CD4-positive, alpha-beta memory T cell (primary cell): Measurements from ENCODE around the gene SRP14. TPM values are rescaled to one million over a fixed set of nuclear protein-coding genes. Genes with fewer than 3 reads are reported as not detected.

Experiments used
- CTCF ChIA-PET: fragments of 350-600 bp; sonication (Branson Sonifier 250); formaldehyde crosslinking; loops from one replicate; lab custom pipeline; 2021; ENCODE audit warnings: inconsistent platforms; ENCODE audit not compliant: partially characterized antibody; lab: Charles Lee
- POLR2A ChIA-PET: fragments of 350-600 bp; sonication (Branson Sonifier 250); formaldehyde crosslinking; loops from one replicate; lab custom pipeline; 2021; ENCODE audit not compliant: partially characterized antibody; lab: Charles Lee
- DNase-seq, 5 donors: peaks; one replicate each; pipeline versions ENCODE4 v3.0.0 to v3.0.0-alpha.2; 2020 to 2022; ENCODE audit warnings: mixed read lengths in 1 of 5
- H3K27ac ChIP-seq: one replicate; pipeline ENCODE4 v1.7.0; 2013; ENCODE audit warnings: low read depth, low read length
- H3K27me3 ChIP-seq: 2 replicates; pipeline ENCODE4 v1.7.0; 2013; ENCODE audit warnings: mild to moderate bottlenecking, low read length, moderate library complexity; ENCODE audit not compliant: insufficient read depth
- H3K36me3 ChIP-seq: 2 replicates; pipeline ENCODE4 v1.7.0; 2013; ENCODE audit warnings: mild to moderate bottlenecking, low read length, moderate library complexity; ENCODE audit not compliant: insufficient read depth
- H3K4me1 ChIP-seq: 2 replicates; pipeline ENCODE4 v1.7.0; 2013; ENCODE audit warnings: mild to moderate bottlenecking, low read length, moderate library complexity; ENCODE audit not compliant: insufficient read depth
- H3K4me3 ChIP-seq, 2 donors: one replicate each; pipeline ENCODE4 v1.7.0; 2013; ENCODE audit warnings: low read length in 2 of 2, mild to moderate bottlenecking in 1 of 2
- H3K9me3 ChIP-seq, 2 donors: one replicate each; pipeline ENCODE4 v1.7.0; 2013; ENCODE audit warnings: low read length in 2 of 2, control low read depth in 1 of 2; ENCODE audit not compliant: control insufficient read depth in 1 of 2
- H3K27ac Mint-ChIP-seq, 7 donors: one replicate each; pipeline ENCODE4 v1.8.0; 2020 to 2021; ENCODE audit warnings: mixed read lengths in 7 of 7, mild to moderate bottlenecking in 6 of 7, inconsistent platforms in 3 of 7, moderate library complexity in 3 of 7
- H3K27me3 Mint-ChIP-seq, 2 donors: one replicate each; pipeline ENCODE4 v1.8.0; 2020 to 2021; ENCODE audit warnings: mixed read lengths in 2 of 2
- H3K36me3 Mint-ChIP-seq, 2 donors: one replicate each; pipeline ENCODE4 v1.8.0; 2020 to 2021; ENCODE audit warnings: mixed read lengths in 2 of 2, inconsistent platforms in 1 of 2, mild to moderate bottlenecking in 1 of 2
- H3K4me1 Mint-ChIP-seq, 4 donors: one replicate each; pipeline ENCODE4 v1.8.0; 2020 to 2021; ENCODE audit warnings: mixed read lengths in 4 of 4, mild to moderate bottlenecking in 1 of 4
- H3K4me3 Mint-ChIP-seq, 8 donors: one replicate each; pipeline ENCODE4 v1.8.0; 2020 to 2021; ENCODE audit warnings: mixed read lengths in 8 of 8, mild to moderate bottlenecking in 7 of 8, moderate library complexity in 6 of 8, inconsistent platforms in 3 of 8
- H3K9me3 Mint-ChIP-seq, 8 donors: one replicate each; pipeline ENCODE4 v1.8.0; 2020 to 2021; ENCODE audit warnings: mixed read lengths in 8 of 8, mild to moderate bottlenecking in 5 of 8, inconsistent platforms in 3 of 8, moderate library complexity in 1 of 8
- intact Hi-C: fragments of 100-400 bp; cut with micrococcal nuclease; formaldehyde crosslinking; loops from one replicate; pipeline ENCODE4 v1.15.1; 2023
- polyA plus RNA-seq, 2 donors: library from polyadenylated mRNA; unstranded; fragments of 300-500 nt; fragmentation: Illumina TruSeq; gene quantifications; one replicate each; pipeline ENCODE4 v1.2.3, GENCODE V29; 2021
- total RNA-seq, 2 experiments: library from RNA; stranded (reverse); gene quantifications; one replicate each; pipeline ENCODE4 v1.2.3, GENCODE V29; 2021

The SRP14 gene
- total and polyA plus RNA-seq, 4 experiments from 2014 or later: 118 to 1,035 (median 447) TPM

DNA sequence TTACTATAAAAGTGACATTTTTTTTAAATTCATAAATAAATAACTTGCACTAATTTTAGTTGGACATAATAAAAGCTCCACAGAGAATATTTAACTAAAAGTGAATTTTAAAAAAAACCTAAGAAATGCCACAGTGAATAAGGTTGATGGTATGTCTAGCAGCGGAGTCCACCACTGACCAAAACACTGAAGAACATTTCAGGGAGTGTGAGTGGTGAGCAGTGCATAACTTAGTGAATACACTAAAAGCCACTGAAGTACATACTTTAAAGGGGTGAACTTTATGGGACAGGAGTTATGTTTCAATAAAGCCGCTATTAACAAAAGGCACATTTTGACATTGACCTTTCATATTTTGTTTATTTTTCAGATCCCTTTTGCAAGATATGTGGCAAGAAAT lies 32.3 kb downstream of the SRP14 start:
- POLR2A ChIA-PET: no interaction called here
- H3K27ac ChIP-seq: no peak overlapping the region

GRCh38 chr15:40006003-40006402 lies 33.0 kb downstream of the SRP14 start:
- H3K36me3 Mint-ChIP-seq: peaks cover 53 to 63% of the 10 kb centered on the region in 2 donors
- Histone ChIP-seq H3K4me1 (no peaks in the 10 kb centered on the region), H3K9me3 (no peaks in the 10 kb centered on the region), H3K36me3 (peaks cover 22% of the 10 kb centered on the region), H3K27me3 (no peaks in the 10 kb centered on the region), H3K27ac (no peak overlapping the region), H3K4me3 (no peak overlapping the region)
- H3K27me3 Mint-ChIP-seq: no peaks in the 10 kb centered on the region
- H3K9me3 Mint-ChIP-seq: no peaks in the 10 kb centered on the region
- H3K4me1 Mint-ChIP-seq: no peaks in the 10 kb centered on the region
- ChIA-PET CTCF (interaction anchor here (1.5 kb wide), 1 partner anchor 40 kb away, joined by 3 read pairs; no protein-coding TSS in a partner anchor), POLR2A (interaction anchor here (0.6 kb wide), 1 partner anchor 332 kb away, joined by 3 read pairs; no protein-coding TSS in a partner anchor)
- no peak overlapping the region for H3K27ac Mint-ChIP-seq
- no peak overlapping the region for H3K4me3 Mint-ChIP-seq
- intact Hi-C loops: no loop called here
- DNase-seq: no peak

More for the DNA sequence above, 32.3 kb downstream of the SRP14 start:
- Mint-ChIP-seq H3K4me3 (no peak overlapping the region), H3K27me3 (no peaks in the 10 kb centered on the region), H3K27ac (no peak overlapping the region), H3K9me3 (no peaks in the 10 kb centered on the region), H3K36me3 (peaks cover 56 to 66% of the 10 kb centered on the region in 2 donors), H3K4me1 (no peaks in the 10 kb centered on the region)
- no peaks in the 10 kb centered on the region for H3K27me3 ChIP-seq
- intact Hi-C loops: no loop called here
- DNase-seq: no peak
- H3K4me3 ChIP-seq: no peak overlapping the region
- H3K4me1 ChIP-seq: no peaks in the 10 kb centered on the region
- CTCF ChIA-PET: interaction anchor here (1.5 kb wide), 1 partner anchor 39 kb away, joined by 3 read pairs; no protein-coding TSS in a partner anchor
- H3K36me3 ChIP-seq: peaks cover 22% of the 10 kb centered on the region
- H3K9me3 ChIP-seq: no peaks in the 10 kb centered on the region

- peaks cover 42 to 54% of the 10 kb centered on the region in 2 donors for H3K36me3 Mint-ChIP-seq
Measured at GRCh38 chr15:40003116-40003916, 35.7 kb downstream of the SRP14 start.

DNA sequence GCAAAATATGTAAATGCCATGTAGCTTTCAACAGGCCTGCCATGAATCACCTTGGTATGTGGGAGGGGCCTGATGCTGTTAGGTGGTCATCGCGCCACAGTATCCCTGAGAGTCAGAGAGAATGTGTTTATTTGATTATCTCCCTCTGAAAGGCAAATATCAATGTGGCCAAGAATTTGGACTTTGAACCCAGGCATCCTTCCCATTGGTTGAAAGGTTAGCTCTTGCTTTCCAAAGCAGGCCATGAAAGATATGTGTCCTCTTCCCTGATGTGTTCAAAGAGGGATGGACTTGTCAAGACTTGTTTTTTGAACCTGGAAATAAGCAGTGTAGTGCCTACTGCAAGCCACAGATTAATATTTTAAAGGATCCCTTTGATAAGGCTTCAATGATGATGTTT lies 36.7 kb downstream of the SRP14 start:
- no peaks in the 10 kb centered on the region for H3K9me3 ChIP-seq
- Mint-ChIP-seq H3K27me3 (no peaks in the 10 kb centered on the region), H3K27ac (no peak overlapping the region), H3K4me3 (no peak overlapping the region), H3K9me3 (no peaks in the 10 kb centered on the region), H3K36me3 (peaks cover 36 to 52% of the 10 kb centered on the region in 2 donors), H3K4me1 (no peaks in the 10 kb centered on the region)
- no peaks in the 10 kb centered on the region for H3K4me1 ChIP-seq
- H3K27ac ChIP-seq: no peak overlapping the region
- no peaks in the 10 kb centered on the region for H3K27me3 ChIP-seq
- no peak for DNase-seq
- ChIA-PET POLR2A (no interaction called here), CTCF (no interaction called here)
- peaks cover 14% of the 10 kb centered on the region for H3K36me3 ChIP-seq
- intact Hi-C loops: no loop called here
- H3K4me3 ChIP-seq: no peak overlapping the region

More at GRCh38 chr15:40003116-40003916, 35.7 kb downstream of the SRP14 start:
- H3K4me1 ChIP-seq: no peaks in the 10 kb centered on the region
- no peaks in the 10 kb centered on the region for H3K9me3 ChIP-seq
- intact Hi-C loops: no loop called here
- Mint-ChIP-seq H3K9me3 (no peaks in the 10 kb centered on the region), H3K4me3 (no peak overlapping the region), H3K4me1 (no peaks in the 10 kb centered on the region), H3K27me3 (no peaks in the 10 kb centered on the region), H3K27ac (peak overlapping the region in 1 of 7 donors; percentile 2)
- ChIA-PET POLR2A (no interaction called here), CTCF (interaction anchor here (0.6 kb wide), 1 partner anchor 277 kb away, joined by 3 read pairs; no protein-coding TSS in a partner anchor)
- H3K36me3 ChIP-seq: peaks cover 20% of the 10 kb centered on the region
- no peak for DNase-seq
- H3K4me3 ChIP-seq: no peak overlapping the region
- no peaks in the 10 kb centered on the region for H3K27me3 ChIP-seq
- H3K27ac ChIP-seq: no peak overlapping the region

DNA sequence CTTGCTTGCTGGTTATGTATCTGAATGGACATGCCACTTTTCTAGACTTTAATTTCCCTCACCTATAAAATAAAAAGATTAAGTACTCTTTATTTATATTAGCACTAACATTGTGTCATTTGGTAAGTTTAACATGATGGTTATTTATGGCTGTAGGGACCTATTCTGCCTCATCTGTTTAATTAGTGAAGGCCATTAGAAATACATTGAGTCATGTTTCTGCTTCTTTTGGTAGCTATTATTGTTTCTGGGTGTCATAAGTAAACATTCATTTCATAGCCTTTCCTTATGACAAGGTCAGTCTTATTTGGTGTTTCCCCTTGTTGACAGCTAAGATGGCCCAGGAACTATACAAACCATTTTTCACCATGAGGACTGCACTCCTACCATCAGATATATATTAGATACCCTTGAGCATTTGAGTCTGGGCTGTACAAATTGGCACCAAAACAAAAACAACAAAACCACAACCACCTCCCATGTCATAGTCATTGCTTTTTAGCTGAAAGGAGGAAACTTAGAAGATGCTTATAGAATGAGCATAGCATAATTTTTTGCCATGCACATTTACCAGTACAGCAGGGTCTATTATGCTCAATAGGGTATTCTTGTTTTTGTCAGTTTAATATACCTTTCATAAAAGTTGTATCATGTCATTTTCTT lies 39.3 kb downstream of the SRP14 start:
- intact Hi-C loops: no loop called here
- Mint-ChIP-seq H3K27ac (no peak overlapping the region), H3K4me1 (no peaks in the 10 kb centered on the region), H3K4me3 (no peak overlapping the region), H3K9me3 (no peaks in the 10 kb centered on the region), H3K36me3 (peaks cover 33 to 47% of the 10 kb centered on the region in 2 donors), H3K27me3 (no peaks in the 10 kb centered on the region)
- Histone ChIP-seq H3K27me3 (no peaks in the 10 kb centered on the region), H3K9me3 (no peaks in the 10 kb centered on the region), H3K4me1 (no peaks in the 10 kb centered on the region), H3K4me3 (no peak overlapping the region), H3K36me3 (peaks cover 14% of the 10 kb centered on the region), H3K27ac (no peak overlapping the region)
- POLR2A ChIA-PET: no interaction called here
- CTCF ChIA-PET: no interaction called here
- no peak for DNase-seq

DNA sequence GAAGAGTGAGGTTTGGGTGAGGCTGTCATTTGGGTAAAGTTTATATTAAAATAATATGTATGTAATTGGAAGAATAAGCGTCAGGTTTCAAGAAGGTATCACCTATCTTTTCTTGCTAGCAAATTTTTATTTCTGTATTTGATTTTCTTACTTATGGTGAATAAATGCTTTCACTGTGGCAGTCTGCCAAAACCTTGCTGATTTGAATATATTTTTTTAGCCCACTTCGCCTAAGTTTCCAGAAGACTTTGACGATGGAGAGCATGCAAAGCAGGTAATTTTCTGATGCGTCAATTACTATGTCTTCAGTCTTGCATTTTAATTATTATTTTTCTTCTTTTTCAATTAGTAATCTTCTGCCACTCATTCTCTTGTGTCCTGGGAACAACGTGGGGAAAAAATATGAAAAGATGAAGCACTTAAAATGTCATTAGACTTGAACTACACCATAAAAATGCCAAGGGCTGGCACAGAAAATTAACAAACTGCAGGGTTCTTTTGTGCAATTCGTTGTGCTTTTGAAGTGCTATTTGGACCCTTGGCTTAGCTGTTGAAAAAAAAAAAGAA lies 40.4 kb downstream of the SRP14 start:
- ChIA-PET POLR2A (no interaction called here), CTCF (interaction anchor here (0.7 kb wide), 1 partner anchor 16 kb away, joined by 3 read pairs; no protein-coding TSS in a partner anchor)
- intact Hi-C loops: no loop called here
- Mint-ChIP-seq H3K36me3 (peaks cover 35 to 42% of the 10 kb centered on the region in 2 donors), H3K9me3 (no peaks in the 10 kb centered on the region), H3K4me1 (no peaks in the 10 kb centered on the region), H3K27ac (no peak overlapping the region), H3K4me3 (no peak overlapping the region), H3K27me3 (no peaks in the 10 kb centered on the region)
- DNase-seq: no peak
- no peak overlapping the region for H3K4me3 ChIP-seq
- no peaks in the 10 kb centered on the region for H3K4me1 ChIP-seq
- H3K36me3 ChIP-seq: peaks cover 13% of the 10 kb centered on the region
- H3K27me3 ChIP-seq: no peaks in the 10 kb centered on the region
- no peaks in the 10 kb centered on the region for H3K9me3 ChIP-seq
- no peak overlapping the region for H3K27ac ChIP-seq

DNA sequence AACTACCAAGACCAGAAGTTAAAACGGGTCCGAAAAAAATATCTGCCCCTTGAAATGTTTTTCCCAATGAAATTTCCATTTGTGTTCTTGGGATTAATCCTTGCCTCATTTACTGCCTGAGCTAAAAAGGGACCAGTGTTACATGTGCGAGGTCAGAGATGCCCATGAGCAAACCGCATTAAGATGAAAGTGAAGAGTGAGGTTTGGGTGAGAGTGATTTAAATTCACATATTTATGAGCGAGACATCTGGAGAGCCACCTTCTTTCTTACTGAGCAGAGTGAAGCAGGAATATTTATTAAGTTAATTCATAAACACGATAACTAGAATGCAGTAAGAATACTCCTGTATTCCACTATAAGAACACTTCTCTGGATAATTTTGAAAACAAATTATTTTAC lies 41.3 kb downstream of the SRP14 start:
- no peaks in the 10 kb centered on the region for H3K4me1 ChIP-seq
- Mint-ChIP-seq H3K4me1 (no peaks in the 10 kb centered on the region), H3K36me3 (peaks cover 36 to 42% of the 10 kb centered on the region in 2 donors), H3K9me3 (no peaks in the 10 kb centered on the region), H3K27ac (no peak overlapping the region), H3K4me3 (no peak overlapping the region), H3K27me3 (no peaks in the 10 kb centered on the region)
- peaks cover 11% of the 10 kb centered on the region for H3K36me3 ChIP-seq
- ChIA-PET POLR2A (no interaction called here), CTCF (no interaction called here)
- H3K27ac ChIP-seq: no peak overlapping the region
- H3K4me3 ChIP-seq: no peak overlapping the region
- no peak for DNase-seq
- intact Hi-C loops: no loop called here
- H3K27me3 ChIP-seq: no peaks in the 10 kb centered on the region
- H3K9me3 ChIP-seq: no peaks in the 10 kb centered on the region
